ENCODE data around the gene CLEC4G. TPM values are rescaled to one million over a fixed set of nuclear protein-coding genes. Genes with fewer than 3 reads are reported as not detected.

The CLEC4G gene
- total RNA-seq, 2 donors from 2014 or later, result 0.57 TPM; not detected in 1

DNA sequence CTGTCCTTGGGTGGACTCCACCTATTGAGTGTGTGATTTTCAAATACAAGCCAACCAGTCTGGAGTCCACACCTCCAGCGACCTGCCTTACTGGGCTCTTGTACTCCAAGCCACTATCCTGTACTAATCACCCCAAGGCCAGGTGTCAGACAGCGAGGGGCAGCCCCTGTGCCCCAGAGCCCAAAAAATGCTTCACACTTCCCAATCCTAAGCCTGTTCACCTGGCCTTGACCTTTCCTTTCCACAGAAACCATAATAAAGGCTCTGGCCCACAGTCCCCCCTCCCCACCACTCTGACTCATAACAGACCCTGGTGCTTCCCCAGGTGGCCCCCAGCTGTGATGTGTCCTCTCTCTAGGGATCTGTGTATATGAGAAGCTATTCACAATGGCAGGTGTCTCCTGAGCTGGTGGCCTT lies 11.5 kb upstream of the CLEC4G start:
- Histone ChIP-seq H3K27ac (no peak overlapping the region), H3K9me3 (no peaks in the 10 kb centered on the region), H3K27me3 (replicated peaks; ENCODE audit: insufficient read depth) (no peaks in the 10 kb centered on the region), H3K4me1 (replicated peaks) (no peaks in the 10 kb centered on the region), H3K36me3 (no peaks in the 10 kb centered on the region), H3K4me3 (no peak overlapping the region)
- TF ChIP-seq POLR2A (IDR thresholded peaks at IDR 0.05) (no peak), POLR2AphosphoS5 (IDR thresholded peaks at IDR 0.05) (no peak)
- TF ChIP-seq, protein P1, sequence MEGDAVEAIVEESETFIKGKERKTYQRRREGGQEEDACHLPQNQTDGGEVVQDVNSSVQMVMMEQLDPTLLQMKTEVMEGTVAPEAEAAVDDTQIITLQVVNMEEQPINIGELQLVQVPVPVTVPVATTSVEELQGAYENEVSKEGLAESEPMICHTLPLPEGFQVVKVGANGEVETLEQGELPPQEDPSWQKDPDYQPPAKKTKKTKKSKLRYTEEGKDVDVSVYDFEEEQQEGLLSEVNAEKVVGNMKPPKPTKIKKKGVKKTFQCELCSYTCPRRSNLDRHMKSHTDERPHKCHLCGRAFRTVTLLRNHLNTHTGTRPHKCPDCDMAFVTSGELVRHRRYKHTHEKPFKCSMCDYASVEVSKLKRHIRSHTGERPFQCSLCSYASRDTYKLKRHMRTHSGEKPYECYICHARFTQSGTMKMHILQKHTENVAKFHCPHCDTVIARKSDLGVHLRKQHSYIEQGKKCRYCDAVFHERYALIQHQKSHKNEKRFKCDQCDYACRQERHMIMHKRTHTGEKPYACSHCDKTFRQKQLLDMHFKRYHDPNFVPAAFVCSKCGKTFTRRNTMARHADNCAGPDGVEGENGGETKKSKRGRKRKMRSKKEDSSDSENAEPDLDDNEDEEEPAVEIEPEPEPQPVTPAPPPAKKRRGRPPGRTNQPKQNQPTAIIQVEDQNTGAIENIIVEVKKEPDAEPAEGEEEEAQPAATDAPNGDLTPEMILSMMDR (IDR thresholded peaks at IDR 0.05), result no peak
- intact Hi-C loops (cut with DNase I), result no loop called here
- no peak for DNase-seq (ENCODE audit: low spot score)
- 65% methylated on average over 2 of the region's 2 CpGs for WGBS

DNA sequence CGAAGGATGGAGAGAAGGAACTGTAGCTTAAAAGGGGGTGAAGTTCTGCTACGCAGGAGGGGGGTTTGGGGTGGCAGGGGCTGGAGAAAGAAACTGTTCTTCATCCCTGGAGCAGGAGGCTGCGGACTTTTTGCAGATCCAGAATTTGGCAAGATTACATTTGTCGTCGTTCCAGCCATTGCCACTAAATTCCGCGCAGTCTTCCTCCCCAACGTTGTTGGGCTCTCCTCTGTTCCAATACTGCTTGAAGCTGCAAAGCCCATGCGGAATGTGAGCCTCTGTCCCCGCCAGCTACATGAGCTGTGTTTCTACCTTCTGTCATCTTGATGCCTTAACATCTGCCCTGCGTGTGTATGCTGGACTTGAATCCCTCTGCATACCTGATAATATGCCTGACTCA lies 11.1 kb upstream of the CLEC4G start:
- intact Hi-C loops (cut with DNase I), result no loop called here
- Histone ChIP-seq H3K27me3 (replicated peaks; ENCODE audit: insufficient read depth) (no peaks in the 10 kb centered on the region), H3K27ac (no peak overlapping the region), H3K4me3 (no peak overlapping the region), H3K4me1 (replicated peaks) (no peaks in the 10 kb centered on the region), H3K9me3 (no peaks in the 10 kb centered on the region), H3K36me3 (no peaks in the 10 kb centered on the region)
- no peak for DNase-seq (ENCODE audit: low spot score)
- TF ChIP-seq, protein P1 (IDR thresholded peaks at IDR 0.05), result no peak
- no peak for TF ChIP-seq POLR2A (IDR thresholded peaks at IDR 0.05)
- WGBS, result 77% methylated on average over 11 of the region's 11 CpGs

DNA sequence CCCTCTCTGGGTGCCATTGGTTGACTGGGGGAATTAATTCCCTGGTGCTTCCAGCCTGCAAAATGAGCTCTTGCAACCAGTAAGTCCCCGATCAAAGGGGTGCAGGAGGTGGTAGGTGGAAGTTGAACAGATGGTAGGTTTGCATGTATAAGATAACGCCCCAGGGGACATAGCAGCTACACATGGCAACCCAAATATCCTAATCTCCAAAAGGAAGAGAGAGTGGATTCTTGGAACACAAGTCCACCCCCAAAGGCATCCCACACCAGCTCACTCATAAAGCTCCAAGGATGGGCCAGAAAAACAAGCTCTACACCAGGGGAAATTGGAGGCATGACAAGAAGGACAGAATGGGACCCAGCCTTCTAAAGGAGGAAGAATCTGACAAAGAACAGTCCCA lies 10.7 kb upstream of the CLEC4G start:
- Histone ChIP-seq H3K9me3 (no peaks in the 10 kb centered on the region), H3K36me3 (no peaks in the 10 kb centered on the region), H3K27ac (no peak overlapping the region), H3K27me3 (replicated peaks; ENCODE audit: insufficient read depth) (no peaks in the 10 kb centered on the region), H3K4me1 (replicated peaks) (no peaks in the 10 kb centered on the region), H3K4me3 (no peak overlapping the region)
- intact Hi-C loops (cut with DNase I), result no loop called here
- WGBS, result 88% methylated on average over 2 of the region's 2 CpGs
- TF ChIP-seq POLR2AphosphoS5 (IDR thresholded peaks at IDR 0.05) (no peak), POLR2A (IDR thresholded peaks at IDR 0.05) (no peak)
- TF ChIP-seq, protein P1 (IDR thresholded peaks at IDR 0.05), result no peak
- no peak for DNase-seq (ENCODE audit: low spot score)

DNA sequence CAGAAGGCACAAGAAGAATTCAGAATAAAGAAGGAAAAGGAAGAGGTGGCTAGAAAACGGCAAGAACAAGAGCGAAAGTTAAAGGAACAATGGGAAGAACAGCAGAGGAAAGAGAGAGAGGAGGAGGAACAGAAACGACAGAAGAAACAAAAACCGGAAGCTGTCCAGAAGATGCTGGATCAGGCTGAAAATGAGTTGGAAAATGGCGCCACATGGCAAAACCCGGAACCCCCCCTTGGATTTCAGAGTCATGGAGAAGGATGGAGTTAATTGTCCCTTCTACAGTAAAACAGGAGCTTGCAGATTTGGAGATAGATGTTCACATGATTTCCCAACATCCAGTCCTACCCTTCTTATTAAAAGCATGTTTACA lies 8.8 kb upstream of the CLEC4G start:
- TF ChIP-seq, protein P1 (IDR thresholded peaks at IDR 0.05), result no peak
- TF ChIP-seq POLR2A (IDR thresholded peaks at IDR 0.05), result no peak
- no peak for TF ChIP-seq POLR2AphosphoS5 (IDR thresholded peaks at IDR 0.05)
- no peaks in the 10 kb centered on the region for H3K4me1 ChIP-seq (replicated peaks)
- 80% methylated on average over 6 of the region's 6 CpGs for WGBS
- no peaks in the 10 kb centered on the region for H3K36me3 ChIP-seq
- H3K9me3 ChIP-seq, result no peaks in the 10 kb centered on the region
- H3K27me3 ChIP-seq (replicated peaks; ENCODE audit: insufficient read depth), result no peaks in the 10 kb centered on the region
- no peak overlapping the region for H3K27ac ChIP-seq
- intact Hi-C loops (cut with DNase I), result no loop called here
- DNase-seq (ENCODE audit: low spot score), result no peak
- H3K4me3 ChIP-seq, result no peak overlapping the region

DNA sequence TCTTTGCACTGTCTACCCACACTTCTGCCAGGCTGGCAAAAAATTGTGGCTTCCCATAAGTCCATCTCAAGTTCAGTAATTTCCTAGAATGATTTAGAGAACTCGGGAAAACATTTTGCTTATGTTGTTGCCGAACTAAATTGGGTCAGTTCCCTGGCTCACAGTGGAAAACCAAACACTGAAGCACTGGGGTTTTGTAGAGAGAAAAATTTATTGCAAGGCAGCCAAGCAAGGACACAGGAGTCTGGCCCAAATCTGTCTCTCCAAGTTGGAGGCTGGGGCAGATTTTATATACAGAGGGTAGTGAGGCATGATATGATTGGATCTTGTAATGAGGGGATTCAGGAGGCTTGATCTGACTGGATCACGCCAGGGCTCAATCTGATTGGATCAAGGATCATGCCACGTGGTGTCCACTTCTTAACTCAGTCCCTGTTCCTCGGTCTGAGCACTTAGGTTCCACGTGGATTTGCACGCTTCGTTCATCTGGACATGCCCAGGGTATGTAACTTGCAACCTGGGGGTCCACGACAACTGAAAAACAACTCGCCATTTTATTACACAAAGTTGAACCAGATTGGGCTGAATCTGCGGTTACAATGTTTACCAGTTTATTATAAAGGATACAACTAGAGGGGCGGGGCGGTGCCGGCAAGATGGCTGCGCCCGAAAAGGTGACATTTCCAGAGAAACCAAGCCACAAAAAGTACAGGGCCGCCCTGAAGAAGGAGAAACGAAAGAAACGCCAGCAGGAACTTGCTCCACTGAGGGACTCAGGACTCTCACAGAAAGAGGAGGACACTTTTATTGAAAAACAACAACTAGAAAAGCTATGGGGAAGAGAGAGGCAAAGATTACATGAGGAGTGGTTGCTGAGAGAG lies 8.1 kb upstream of the CLEC4G start:
- Histone ChIP-seq H3K9me3 (no peaks in the 10 kb centered on the region), H3K4me1 (replicated peaks) (no peaks in the 10 kb centered on the region), H3K27ac (no peak overlapping the region), H3K36me3 (no peaks in the 10 kb centered on the region), H3K27me3 (replicated peaks; ENCODE audit: insufficient read depth) (no peaks in the 10 kb centered on the region), H3K4me3 (no peak overlapping the region)
- DNase-seq (ENCODE audit: low spot score), result no peak
- intact Hi-C loops (cut with DNase I), result no loop called here
- WGBS, result 60% methylated on average over 19 of the region's 19 CpGs
- TF ChIP-seq POLR2A (IDR thresholded peaks at IDR 0.05), result no peak
- no peak for TF ChIP-seq POLR2AphosphoS5 (IDR thresholded peaks at IDR 0.05)
- TF ChIP-seq, protein P1 (IDR thresholded peaks at IDR 0.05), result no peak
